GM19395 (cell line): ENCODE results near the gene CD36.
"Not testable (repeated sequence)": the region's sequence is repeated elsewhere in the genome, so short reads cannot be mapped to it uniquely, and the experiment has no call there.

Experiments used
- ATAC-seq: cut with Tn5 transposase; IDR thresholded peaks from one replicate; pipeline ENCODE4 v1.9.1; 2021; ENCODE audit warnings: mild to moderate bottlenecking, moderate library complexity; ENCODE audit not compliant: unreplicated experiment

The CD36 gene

GRCh38 chr7:80649011-80649410 is 10.6 kb downstream of the CD36 start:
- ATAC-seq, result no peak

GRCh38 chr7:80650030-80650429 is 11.6 kb downstream of the CD36 start:
- no peak for ATAC-seq

DNA sequence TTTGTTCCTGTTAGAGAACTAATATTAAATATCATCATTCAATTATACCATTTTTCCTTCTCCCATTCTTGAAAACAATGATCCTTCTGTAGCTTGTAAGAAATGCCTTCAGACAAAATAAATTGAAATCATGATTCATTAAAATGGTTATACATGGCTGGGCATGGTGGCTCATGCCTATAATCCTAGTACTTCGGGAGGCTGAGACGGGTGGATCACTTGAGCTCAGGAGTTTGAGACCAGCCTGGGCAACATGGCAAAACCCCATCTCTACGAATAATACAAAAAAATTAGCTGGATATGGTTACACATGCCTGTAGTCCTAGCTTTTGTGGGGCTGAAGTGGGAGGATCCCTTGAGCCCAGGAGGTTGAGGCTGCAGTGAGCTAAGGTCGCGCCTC is 13.0 kb downstream of the CD36 start:
- ATAC-seq, result no peak

DNA sequence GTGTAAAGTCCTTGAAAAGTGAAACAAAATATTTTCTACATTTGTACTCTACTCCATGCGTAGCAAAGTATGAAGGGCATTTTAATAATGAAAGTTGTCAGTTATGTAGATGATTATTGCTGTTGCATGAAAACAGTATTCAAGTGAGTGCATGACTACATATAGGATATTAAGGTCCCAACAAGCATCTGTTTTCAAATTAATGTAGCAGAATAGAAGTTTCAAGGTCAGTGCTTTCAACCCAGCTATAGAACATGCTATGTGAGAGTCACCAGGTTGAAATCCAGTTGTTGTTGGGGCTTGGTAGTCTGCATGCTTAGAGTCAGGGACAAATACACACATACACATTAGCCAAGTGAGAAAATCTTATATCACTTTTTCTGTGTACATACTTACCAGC is 14.8 kb downstream of the CD36 start:
- no peak for ATAC-seq

GRCh38 chr7:80654887-80655340 is 16.5 kb downstream of the CD36 start:
- no peak for ATAC-seq

- ATAC-seq, result no peak
These were observed 17.6 kb downstream of the CD36 start for GRCh38 chr7:80656029-80656428.

- peak; percentile 83 for ATAC-seq
These were observed 20.9 kb downstream of the CD36 start for GRCh38 chr7:80659120-80660055.

- no peak for ATAC-seq
These were observed 22.5 kb downstream of the CD36 start for GRCh38 chr7:80660939-80661338.

- no peak for ATAC-seq
These were observed 23.3 kb downstream of the CD36 start for GRCh38 chr7:80661729-80662128.

DNA sequence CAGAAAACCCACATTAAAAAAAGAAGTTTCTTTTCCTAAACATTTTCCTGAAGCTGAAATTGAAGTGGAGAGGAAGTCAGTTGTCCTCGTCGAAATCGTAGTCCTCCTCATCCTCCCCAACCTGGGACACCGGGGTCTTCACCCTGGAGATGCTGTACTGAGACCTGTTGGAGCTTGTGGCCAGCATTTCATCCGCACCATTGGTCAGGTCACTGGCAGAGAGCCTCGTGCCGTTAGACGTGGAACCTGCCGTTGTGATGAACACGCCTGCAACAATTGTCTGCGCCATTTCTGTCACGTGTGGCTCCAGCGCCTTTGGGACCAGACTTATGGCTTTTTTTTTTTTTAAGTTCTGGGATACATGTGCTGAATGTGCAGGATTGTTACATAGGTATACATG is 23.8 kb downstream of the CD36 start:
- no peak for ATAC-seq

DNA sequence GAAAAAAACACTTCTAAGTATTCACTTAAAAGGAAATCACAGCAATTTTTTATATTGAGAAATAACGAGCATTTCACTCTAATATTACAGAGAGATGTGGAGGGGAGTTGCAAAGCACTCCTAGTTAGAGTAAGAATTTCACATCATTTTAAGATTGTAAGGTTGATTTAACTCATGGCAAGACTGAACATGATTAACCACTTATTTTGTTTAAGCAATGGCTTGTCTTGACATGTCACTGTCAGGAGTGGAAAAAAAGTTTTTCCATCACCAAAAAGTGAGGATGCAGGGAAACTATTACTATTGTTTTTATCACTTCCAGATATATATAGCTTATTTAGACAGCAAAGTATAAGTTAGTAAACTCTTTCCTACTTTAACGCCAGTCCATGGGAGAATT is 27.1 kb downstream of the CD36 start:
- ATAC-seq, result no peak

GRCh38 chr7:80666376-80666775 is 27.9 kb downstream of the CD36 start:
- ATAC-seq, result no peak

DNA sequence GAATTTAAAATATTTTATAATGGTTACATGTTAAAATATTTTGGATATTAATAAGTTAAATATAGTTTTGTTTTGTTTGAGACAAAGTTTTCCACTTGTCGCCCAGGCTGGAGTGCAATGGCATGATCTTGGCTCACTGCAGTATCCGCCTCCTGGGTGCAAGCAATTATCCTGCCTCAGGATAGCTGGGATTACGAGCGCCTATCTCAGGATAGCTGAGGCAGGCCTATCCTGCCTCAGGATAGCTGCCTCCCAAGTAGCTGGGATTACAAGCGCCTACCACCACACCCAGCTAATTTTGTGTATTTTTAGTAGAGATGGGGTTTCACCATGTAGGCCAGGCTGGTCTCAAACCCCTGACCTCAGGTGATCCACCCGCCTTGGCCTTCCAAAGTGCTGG is 30.9 kb downstream of the CD36 start:
- not testable (repeated sequence) for ATAC-seq

- no peak for ATAC-seq
These were observed 33.3 kb downstream of the CD36 start for GRCh38 chr7:80671744-80672143.

DNA sequence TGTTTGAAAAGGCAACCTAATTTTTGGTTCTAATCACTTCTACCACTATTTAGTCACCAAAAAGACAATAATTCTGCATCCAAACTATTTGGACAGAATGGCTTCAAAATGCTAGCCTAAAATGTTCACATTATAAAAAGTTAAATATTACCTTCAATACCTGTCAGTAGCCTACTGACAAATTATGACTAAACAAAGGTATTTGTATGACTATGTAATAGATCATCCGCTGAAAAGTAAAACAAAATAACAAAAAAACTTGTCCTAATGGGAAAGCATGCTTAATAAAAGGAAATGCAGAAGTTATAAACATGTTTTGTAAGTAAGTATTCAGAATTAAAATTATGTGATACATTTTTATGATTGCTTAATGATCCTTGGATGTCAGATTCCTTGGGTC is 36.6 kb downstream of the CD36 start:
- ATAC-seq, result no peak

DNA sequence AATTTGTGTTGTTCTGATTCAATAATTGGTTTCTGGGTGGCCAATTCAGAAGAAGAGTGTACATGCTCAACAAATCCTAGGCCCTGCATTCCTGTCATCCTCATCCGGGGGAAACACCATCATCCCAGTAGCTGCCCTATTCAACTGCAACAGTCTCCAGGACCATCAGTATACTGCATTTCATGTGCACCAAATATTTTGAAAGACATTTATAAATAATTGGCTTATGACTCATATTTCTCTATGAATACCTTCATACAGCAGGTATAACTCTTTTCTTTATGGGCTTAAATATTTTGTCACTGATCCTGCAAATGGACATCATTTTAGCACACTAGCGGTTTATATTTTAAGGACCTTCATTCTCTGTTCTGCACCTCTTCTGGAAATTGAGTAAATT is 38.0 kb downstream of the CD36 start:
- ATAC-seq, result no peak

DNA sequence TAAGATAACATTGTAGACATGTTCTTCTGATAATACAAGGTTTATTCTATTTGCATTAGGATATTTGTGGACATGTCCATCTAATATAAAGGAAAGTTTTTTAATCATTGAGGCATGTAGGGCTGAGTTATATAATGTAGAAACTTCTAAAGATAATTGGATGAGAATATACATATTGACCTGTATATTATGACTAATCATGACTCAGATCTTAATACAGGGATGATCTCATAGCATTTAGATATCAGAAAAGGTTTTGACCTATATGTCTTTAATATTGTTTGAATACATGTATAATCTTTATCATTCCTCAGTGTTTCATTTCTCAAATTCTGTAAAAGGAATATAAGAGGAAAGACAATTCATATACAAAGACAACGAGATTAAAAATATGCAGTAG is 39.2 kb downstream of the CD36 start:
- ATAC-seq, result no peak

- ATAC-seq, result no peak
These were observed 40.3 kb downstream of the CD36 start for GRCh38 chr7:80678707-80679106.

GRCh38 chr7:80679921-80680907 is 41.8 kb downstream of the CD36 start:
- no peak for ATAC-seq

DNA sequence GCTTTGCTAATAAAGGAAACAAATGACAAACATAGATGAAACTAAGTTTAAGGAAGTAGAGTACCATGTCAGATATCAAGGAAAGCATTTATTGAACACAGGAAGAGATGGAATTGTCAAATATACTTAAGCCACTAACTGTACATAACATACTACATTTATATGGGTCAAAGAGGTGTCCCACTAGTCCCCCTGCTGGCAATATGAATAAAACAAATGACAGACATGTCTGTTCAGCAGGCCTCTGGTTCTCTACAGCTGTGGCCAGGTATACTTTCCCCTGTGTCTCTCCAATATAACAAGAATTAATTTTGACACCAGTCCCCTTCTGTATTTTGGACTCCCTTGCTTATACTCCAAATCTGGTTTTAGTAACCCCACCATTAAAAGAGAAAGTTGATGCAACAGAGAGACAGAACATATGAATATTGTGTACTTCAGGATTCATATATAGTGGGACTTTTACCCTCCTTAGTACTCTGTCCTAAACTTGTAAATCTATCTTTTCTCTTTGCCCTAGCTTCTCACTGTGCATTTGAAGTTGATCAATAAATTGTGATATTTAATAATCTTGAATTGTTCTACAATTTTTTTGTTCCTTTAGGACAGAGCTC is 42.9 kb downstream of the CD36 start:
- ATAC-seq, result peak; percentile 80

- ATAC-seq, result no peak
These were observed 44.3 kb downstream of the CD36 start for GRCh38 chr7:80682744-80683143.
